CD14-positive monocyte (primary cell): ENCODE data around the gene NFKB1. TPM values are rescaled to one million over a fixed set of nuclear protein-coding genes. Genes with fewer than 3 reads are reported as not detected.

Experiments used
- DNase-seq, 3 donors: peaks; one replicate each; pipeline ENCODE4 v3.0.0-alpha.2; 2011 to 2022
- H2AFZ ChIP-seq: 2 replicates; pipeline ENCODE4 v1.6.0; 2012; ENCODE audit warnings: mild to moderate bottlenecking, low read depth, low read length, inconsistent platforms; ENCODE audit not compliant: insufficient read depth, poor library complexity, severe bottlenecking
- H3K27ac ChIP-seq, 2 donors: 1 replicate in 1 of 2; 2 replicates in 1 of 2; pipeline ENCODE4 v1.5.1; 2012 to 2013; ENCODE audit warnings: low read length in 2 of 2, control low read depth in 1 of 2, inconsistent platforms in 1 of 2, low read depth in 1 of 2, mild to moderate bottlenecking in 1 of 2
- H3K27me3 ChIP-seq, 2 donors: one replicate each; pipeline versions ENCODE4 v1.6.0 to v1.6.1; 2011 to 2013; ENCODE audit warnings: low read length in 2 of 2; ENCODE audit not compliant: control insufficient read depth in 2 of 2, insufficient read depth in 2 of 2
- H3K36me3 ChIP-seq, 2 donors: replicated peaks in 1 of 2; 1 replicate in 1 of 2; 2 replicates in 1 of 2; pipeline versions ENCODE4 v1.5.1 to v1.6.1; 2012 to 2013; ENCODE audit warnings: low read length in 2 of 2, control low read depth in 1 of 2, inconsistent platforms in 1 of 2, mild to moderate bottlenecking in 1 of 2; ENCODE audit not compliant: insufficient read depth in 2 of 2, control insufficient read depth in 1 of 2
- H3K4me1 ChIP-seq, 2 donors: 1 replicate in 1 of 2; 2 replicates in 1 of 2; pipeline versions ENCODE4 v1.5.1 to v1.6.1; 2012 to 2013; ENCODE audit warnings: low read length in 2 of 2, control low read depth in 1 of 2, inconsistent platforms in 1 of 2, mild to moderate bottlenecking in 1 of 2, moderate library complexity in 1 of 2; ENCODE audit not compliant: insufficient read depth in 2 of 2, control insufficient read depth in 1 of 2
- H3K4me2 ChIP-seq: replicated peaks from 2 replicates; pipeline ENCODE3; 2012; ENCODE audit warnings: low read length, moderate library complexity, mild to moderate bottlenecking; ENCODE audit not compliant: poor library complexity, severe bottlenecking; ENCODE audit errors: extremely low read depth
- H3K4me3 ChIP-seq, 3 experiments: fragments of 200-600 bp in 1 of 3; sonication (generic) in 1 of 3; replicated peaks in 1 of 3; 1 replicate in 2 of 3; 2 replicates in 1 of 3; pipeline ENCODE4 v1.5.1; 2011 to 2013; ENCODE audit warnings: low read length in 3 of 3, mild to moderate bottlenecking in 3 of 3, control low read depth in 2 of 3, low read depth in 2 of 3, inconsistent platforms in 1 of 3, moderate library complexity in 1 of 3
- H3K79me2 ChIP-seq: 2 replicates; pipeline ENCODE4 v1.6.0; 2012; ENCODE audit warnings: mild to moderate bottlenecking, control low read depth, inconsistent platforms, low read length, moderate library complexity; ENCODE audit not compliant: insufficient read depth
- H3K9ac ChIP-seq: 2 replicates; pipeline ENCODE4 v1.6.0; 2017; ENCODE audit warnings: low read length, mild to moderate bottlenecking; ENCODE audit not compliant: insufficient read depth, poor library complexity, severe bottlenecking
- H3K9me3 ChIP-seq, 2 donors: replicated peaks in 1 of 2; 1 replicate in 1 of 2; 2 replicates in 1 of 2; pipeline versions ENCODE4 v1.5.1 to v1.6.1; 2012 to 2013; ENCODE audit warnings: low read length in 2 of 2, control low read depth in 1 of 2; ENCODE audit not compliant: control insufficient read depth in 1 of 2, insufficient read depth in 1 of 2
- H4K20me1 ChIP-seq: 2 replicates; pipeline ENCODE4 v1.6.0; 2012; ENCODE audit warnings: mild to moderate bottlenecking, low read length, control low read depth, moderate library complexity; ENCODE audit not compliant: insufficient read depth
- H3K27ac Mint-ChIP-seq, 7 donors: one replicate each; pipeline ENCODE4 v1.8.0; 2020; ENCODE audit warnings: mild to moderate bottlenecking in 7 of 7, mixed read lengths in 7 of 7, moderate library complexity in 6 of 7, inconsistent platforms in 2 of 7
- H3K27me3 Mint-ChIP-seq, 3 donors: one replicate each; pipeline ENCODE4 v1.8.0; 2021 to 2022; ENCODE audit warnings: low read depth in 3 of 3, mild to moderate bottlenecking in 3 of 3, mixed read lengths in 3 of 3, moderate library complexity in 3 of 3, inconsistent platforms in 1 of 3
- H3K36me3 Mint-ChIP-seq, 2 donors: one replicate each; pipeline ENCODE4 v1.8.0; 2020; ENCODE audit warnings: mixed read lengths in 2 of 2, inconsistent platforms in 1 of 2, mild to moderate bottlenecking in 1 of 2
- H3K4me1 Mint-ChIP-seq: one replicate; pipeline ENCODE4 v1.8.0; 2020; ENCODE audit warnings: mild to moderate bottlenecking, mixed read lengths
- H3K4me3 Mint-ChIP-seq, 2 donors: one replicate each; pipeline ENCODE4 v1.8.0; 2020; ENCODE audit warnings: mild to moderate bottlenecking in 2 of 2, mixed read lengths in 2 of 2, moderate library complexity in 1 of 2
- H3K9me3 Mint-ChIP-seq, 7 donors: one replicate each; pipeline ENCODE4 v1.8.0; 2020 to 2022; ENCODE audit warnings: mixed read lengths in 7 of 7, mild to moderate bottlenecking in 6 of 7, moderate library complexity in 6 of 7, inconsistent platforms in 2 of 7
- CTCF ChIP-seq: fragments of 200-600 bp; IDR thresholded peaks from one replicate; pipeline ENCODE4 v1.8.0; 2022; ENCODE audit warnings: antibody characterized with exemption, mild to moderate bottlenecking
- WGBS: methylation state at CpG from one replicate; pipeline ENCODE4 v1.1.5; 2013; ENCODE audit warnings: missing lambda C conversion rate; ENCODE audit not compliant: insufficient coverage; 5-methylcytosine and 5-hydroxymethylcytosine counted together
- intact Hi-C, 2 donors: fragments of 100-400 bp; cut with micrococcal nuclease; formaldehyde crosslinking; loops; one replicate each; pipeline versions ENCODE4 v1.15.0 to v1.15.1; 2023
- polyA plus RNA-seq, 3 donors: library from polyadenylated mRNA; depleted of rRNA in 1 of 3; unstranded in 2 of 3; stranded (reverse) in 1 of 3; fragments of 300-500 nt in 2 of 3; fragments of >200 nt in 1 of 3; fragmentation: Illumina TruSeq in 2 of 3; gene quantifications; 1 replicate in 2 of 3; 2 replicates in 1 of 3; pipeline ENCODE4 v1.2.3, GENCODE V29; 2012 to 2021

Gene NFKB1
- polyA plus RNA-seq, 3 donors, result 9.0 to 34.4 (median 17.8) TPM

DNA sequence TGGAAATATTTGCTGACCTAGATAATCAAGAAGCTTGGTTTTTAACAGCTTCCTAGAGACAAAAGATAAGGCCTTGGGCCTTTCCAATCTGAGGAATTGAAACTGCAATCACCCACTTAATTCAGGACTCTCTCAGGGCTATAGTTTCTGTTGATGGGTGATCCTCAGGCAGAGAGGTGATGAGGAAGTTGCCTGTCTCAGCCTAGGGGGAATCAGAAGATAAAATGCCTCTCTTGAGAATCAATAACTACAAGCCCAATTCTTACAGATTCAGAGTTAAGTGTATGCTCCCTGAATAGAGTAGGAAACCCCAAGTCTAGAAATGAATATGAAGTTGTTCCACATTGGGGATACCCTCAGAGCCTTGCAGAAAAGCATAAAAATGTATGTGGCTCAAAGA lies 45.5 kb downstream of the NFKB1 start:
- intact Hi-C loops, result loop anchor here in 1 of 2 donors (10.0 kb wide), 1 partner anchor 92 kb away; no protein-coding TSS in a partner anchor
- peaks cover 8% of the 10 kb centered on the region for H3K79me2 ChIP-seq
- no peak overlapping the region for H3K9ac ChIP-seq
- H3K4me1 ChIP-seq, result no peaks in the 10 kb centered on the region
- no peaks in the 10 kb centered on the region for H3K27me3 ChIP-seq
- Mint-ChIP-seq H3K27me3 (no peaks in the 10 kb centered on the region), H3K36me3 (peaks cover 55 to 72% of the 10 kb centered on the region in 2 donors), H3K9me3 (no peaks in the 10 kb centered on the region), H3K27ac (peak overlapping the region in 2 of 7 donors; percentile 59 to 61), H3K4me3 (no peak overlapping the region), H3K4me1 (peaks cover 2% of the 10 kb centered on the region)
- no peaks in the 10 kb centered on the region for H3K9me3 ChIP-seq
- no peak for DNase-seq
- no peak overlapping the region for H3K27ac ChIP-seq
- TF ChIP-seq CTCF, result no peak
- H3K4me2 ChIP-seq, result no peak overlapping the region
- peaks cover 38 to 90% of the 10 kb centered on the region in 2 donors for H3K36me3 ChIP-seq
- H2AFZ ChIP-seq, result no peak overlapping the region
- no peak overlapping the region for H3K4me3 ChIP-seq
- peaks cover 93% of the 10 kb centered on the region for H4K20me1 ChIP-seq

GRCh38 chr4:102547973-102548372 lies 46.8 kb downstream of the NFKB1 start:
- peaks cover 40 to 85% of the 10 kb centered on the region in 2 donors for H3K36me3 ChIP-seq
- Mint-ChIP-seq H3K36me3 (peaks cover 52 to 73% of the 10 kb centered on the region in 2 donors), H3K4me1 (peaks cover 2% of the 10 kb centered on the region), H3K27me3 (no peaks in the 10 kb centered on the region), H3K4me3 (no peak overlapping the region), H3K9me3 (no peaks in the 10 kb centered on the region), H3K27ac (peak overlapping the region in 1 of 7 donors; percentile 16)
- no peaks in the 10 kb centered on the region for H3K9me3 ChIP-seq
- H2AFZ ChIP-seq, result no peak overlapping the region
- H3K4me2 ChIP-seq, result no peak overlapping the region
- peaks cover 92% of the 10 kb centered on the region for H4K20me1 ChIP-seq
- H3K27me3 ChIP-seq, result no peaks in the 10 kb centered on the region
- no peak for DNase-seq
- no peak overlapping the region for H3K4me3 ChIP-seq
- H3K9ac ChIP-seq, result no peak overlapping the region
- WGBS, result 100% methylated on average over 2 of the region's 2 CpGs
- H3K79me2 ChIP-seq, result peaks cover 8% of the 10 kb centered on the region
- intact Hi-C loops, result loop anchor here in 1 of 2 donors (10.0 kb wide), 1 partner anchor 93 kb away; no protein-coding TSS in a partner anchor
- no peak for TF ChIP-seq CTCF
- H3K4me1 ChIP-seq, result no peaks in the 10 kb centered on the region
- H3K27ac ChIP-seq, result no peak overlapping the region
